ENCODE data around the gene MAP2.

The MAP2 gene

DNA sequence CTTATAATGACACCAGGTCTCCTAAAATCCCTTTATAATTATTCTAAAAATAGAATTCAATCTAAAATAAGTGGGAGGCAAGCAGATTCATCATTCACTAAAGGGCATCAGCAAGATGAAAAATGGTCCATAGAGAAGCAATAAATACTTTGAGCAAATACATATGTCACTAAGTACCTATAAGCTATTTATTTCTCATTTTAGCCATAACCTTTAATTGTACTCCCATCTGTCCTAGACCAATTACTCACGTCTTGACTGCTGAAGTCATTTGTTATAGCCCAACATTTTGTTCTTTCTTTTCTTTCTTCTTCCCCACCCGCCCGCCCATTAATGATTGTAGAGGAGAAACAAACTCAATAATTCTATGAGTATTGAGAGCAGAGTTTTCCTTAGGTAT lies 105.7 kb downstream of the MAP2 start:
- DNase-seq (ENCODE audit: low read depth in 2 of 2), result no peak

DNA sequence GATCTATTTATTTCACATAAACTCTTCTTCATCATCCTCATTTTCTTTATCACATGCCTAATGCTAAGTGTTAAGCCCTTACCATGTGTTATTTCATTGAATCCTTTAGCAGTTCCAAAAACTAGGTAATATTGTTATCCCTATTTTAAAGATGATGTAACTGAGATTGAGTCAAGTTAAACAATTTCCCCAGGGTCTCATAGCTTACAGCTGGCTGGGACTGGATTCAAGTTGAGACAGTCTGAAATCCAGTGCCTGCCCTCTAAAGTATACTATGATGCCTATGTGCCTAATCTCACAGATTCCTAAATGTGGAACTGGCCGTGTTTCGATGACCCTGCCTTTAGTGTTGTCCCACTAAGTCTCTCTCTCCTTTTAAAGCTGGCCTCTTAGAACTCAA lies 108.5 kb downstream of the MAP2 start:
- no peak for DNase-seq (ENCODE audit: low read depth in 2 of 2)

DNA sequence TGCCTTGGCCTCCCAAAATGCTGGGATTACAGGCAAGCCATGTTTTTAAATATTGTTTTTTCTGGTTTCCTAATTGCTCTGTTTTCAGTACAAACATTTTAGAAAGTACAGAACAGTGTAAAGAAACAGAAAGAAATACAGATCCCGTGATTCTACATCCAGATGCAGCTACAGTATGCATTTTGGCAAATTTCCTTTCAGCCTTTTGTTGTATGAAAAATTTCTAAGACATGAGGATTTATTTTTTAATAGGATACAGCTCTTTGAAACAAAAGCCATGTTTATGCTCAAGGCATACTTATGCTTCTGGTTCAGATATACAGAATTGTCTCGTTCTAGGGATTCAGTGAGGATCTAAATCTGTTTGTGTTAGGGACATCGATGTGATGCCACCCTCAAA lies 109.5 kb downstream of the MAP2 start:
- DNase-seq (ENCODE audit: low read depth in 2 of 2), result no peak

DNA sequence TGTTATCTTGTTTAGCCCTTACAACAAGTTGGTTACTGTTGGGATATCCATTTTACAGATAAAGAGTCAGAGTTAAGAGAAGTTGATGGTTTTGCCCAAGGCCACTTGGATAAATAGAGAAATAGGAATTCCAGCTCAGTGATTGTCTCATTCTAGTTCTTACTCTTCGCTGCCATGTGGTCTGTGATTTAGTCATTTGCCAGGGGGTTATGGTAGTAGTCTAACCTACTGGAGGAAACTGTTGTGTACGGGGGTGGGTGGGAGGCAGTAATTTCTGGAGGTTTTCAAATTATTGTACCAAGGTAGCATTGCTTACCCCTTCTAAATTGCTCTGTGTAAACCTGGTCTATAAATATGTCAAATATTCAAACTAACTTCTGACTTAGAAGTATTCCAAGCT lies 110.4 kb downstream of the MAP2 start:
- DNase-seq (ENCODE audit: low read depth in 2 of 2), result no peak

DNA sequence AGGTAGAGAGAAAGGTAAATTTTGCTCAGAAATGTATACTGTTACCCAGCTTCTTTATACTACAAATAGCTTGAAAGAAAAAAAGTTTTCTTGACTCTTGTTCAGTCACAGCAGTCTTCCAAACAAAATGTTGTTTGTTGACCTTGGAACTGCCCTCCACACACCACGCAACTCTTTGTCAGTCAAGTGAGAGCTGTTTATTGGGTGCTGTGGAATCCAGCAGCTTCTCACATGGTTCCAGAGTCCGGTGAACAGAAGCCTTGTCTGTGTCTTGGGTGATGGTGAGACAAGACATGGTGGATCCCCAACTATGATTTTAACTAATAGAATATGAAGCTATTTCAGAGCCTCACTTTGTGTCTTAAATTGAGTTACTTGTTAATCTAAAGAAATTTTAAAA lies 112.5 kb downstream of the MAP2 start:
- DNase-seq (ENCODE audit: low read depth in 2 of 2), result no peak

DNA sequence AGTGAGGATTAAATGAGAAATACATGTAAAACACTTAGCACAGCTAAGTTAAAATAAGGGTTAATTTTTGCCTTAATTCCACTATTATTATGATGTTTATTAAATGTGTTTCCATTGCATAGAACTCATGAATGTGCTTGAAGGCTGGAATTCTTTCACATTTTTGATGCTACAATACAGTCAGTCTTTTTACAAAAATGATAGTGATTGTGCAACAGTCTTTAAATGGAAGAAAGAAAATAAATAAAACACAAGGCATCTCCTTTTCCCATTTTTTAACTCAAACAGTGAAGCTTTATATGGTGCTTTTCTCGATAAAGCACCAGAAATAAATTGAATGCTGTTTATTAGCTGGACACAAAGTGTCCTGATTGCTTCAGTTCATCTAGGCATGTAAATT lies 123.9 kb downstream of the MAP2 start:
- DNase-seq (ENCODE audit: low read depth in 2 of 2), result no peak

DNA sequence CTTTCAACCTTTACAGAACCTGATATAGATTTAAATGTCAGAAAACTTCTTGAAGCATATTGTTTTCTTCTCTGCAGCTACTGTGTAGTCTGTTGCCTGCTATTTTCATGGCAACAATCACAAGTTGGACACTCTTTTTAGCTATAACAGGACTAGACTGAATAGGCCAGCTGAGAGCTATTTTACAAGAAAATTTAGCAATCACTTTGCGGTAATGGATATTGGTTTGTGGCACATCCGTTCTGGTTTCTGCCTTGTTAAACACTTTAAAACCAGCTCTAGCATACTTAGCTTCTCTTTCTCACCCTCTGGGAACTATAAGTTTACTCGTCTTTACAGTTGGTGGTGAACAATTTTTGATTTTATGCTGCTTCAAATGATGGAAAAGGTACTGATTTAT lies 125.7 kb downstream of the MAP2 start:
- no peak for DNase-seq (ENCODE audit: low read depth in 2 of 2)

DNA sequence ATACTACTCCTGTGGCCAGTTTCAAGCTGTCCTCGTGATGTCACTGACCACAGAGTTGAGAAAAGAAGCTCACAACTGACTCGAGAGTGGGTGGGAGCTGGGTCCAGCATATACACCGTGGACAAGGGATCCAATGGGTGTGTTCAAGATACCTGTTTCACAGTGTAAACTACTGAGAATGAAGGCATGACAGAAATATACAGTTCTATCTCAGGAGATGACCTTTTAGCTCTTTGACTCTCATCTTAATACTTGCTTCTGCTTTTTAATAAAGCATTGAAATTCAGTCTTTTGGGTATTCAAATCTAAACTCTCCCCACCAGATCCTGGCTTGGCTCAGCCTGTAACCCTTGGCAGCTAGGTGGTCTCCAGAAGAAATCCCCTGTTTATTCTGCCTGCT lies 130.1 kb downstream of the MAP2 start:
- no peak for DNase-seq (ENCODE audit: low read depth in 2 of 2)

DNA sequence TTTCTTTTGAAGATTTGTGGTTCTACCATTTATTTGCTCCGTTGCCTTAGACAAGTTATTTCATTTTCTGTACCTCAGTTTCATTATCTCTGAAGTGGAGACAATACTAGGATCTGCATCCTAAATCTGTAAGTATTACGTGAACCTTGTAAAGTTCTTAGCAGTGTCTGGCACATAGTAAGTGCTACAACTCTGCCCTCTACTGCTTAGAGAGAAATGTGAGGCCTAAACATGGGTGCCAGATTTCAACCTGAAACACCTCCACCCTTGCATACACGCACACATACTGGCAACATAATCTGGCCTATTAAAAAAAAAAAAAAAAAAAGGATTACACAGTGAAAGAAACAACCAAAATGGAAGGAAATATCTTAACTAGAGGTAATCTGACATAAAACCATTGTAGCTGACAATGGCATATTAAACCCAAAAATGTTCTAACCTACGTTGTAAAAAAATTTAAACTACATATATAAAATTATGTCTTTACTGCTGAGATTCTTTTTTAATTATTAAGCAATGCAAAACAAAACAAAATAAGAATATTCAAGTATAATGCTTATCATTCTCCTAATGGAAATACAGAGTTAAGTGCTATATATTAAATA lies 132.6 kb downstream of the MAP2 start:
- DNase-seq (ENCODE audit: low read depth in 2 of 2), result no peak

DNA sequence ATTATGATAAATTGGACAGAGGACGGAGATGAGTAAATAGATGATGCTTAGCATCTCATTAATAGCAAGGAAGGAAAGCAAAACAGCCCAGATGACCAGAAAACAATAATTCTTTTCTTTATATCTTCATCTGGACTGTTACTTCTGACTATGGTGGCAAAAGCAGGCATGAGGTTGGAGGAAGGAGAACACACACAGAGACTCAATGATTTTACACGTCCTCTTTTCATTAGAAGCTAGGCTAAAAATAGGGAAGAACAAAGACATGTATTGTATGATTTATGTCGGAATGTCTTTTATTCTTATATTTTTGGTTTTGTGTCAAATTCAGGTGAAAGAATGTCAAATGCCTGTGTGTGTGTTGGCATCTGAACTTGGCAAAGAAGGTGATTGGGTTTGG lies 137.1 kb downstream of the MAP2 start:
- no peak for DNase-seq (ENCODE audit: low read depth in 2 of 2)

DNA sequence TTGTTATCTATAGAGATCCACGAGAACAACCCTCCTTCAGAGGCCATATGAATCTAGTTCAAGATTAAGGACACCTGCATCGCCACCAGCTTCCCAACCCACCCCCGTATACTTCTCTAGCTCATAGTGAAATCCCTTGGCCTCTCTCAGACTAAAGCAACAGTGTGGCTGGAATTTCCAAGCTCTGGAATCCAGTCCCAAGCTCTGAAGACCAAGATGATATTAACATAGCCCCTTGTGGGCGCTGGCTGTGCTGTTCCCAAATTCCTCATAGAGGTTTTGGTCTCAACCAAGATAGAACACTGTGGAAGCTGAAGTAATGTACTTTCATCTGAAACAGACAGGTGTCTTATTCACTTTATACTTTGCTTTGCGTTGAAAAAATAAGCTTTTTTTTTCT lies 139.6 kb downstream of the MAP2 start:
- DNase-seq (ENCODE audit: low read depth in 2 of 2), result no peak

DNA sequence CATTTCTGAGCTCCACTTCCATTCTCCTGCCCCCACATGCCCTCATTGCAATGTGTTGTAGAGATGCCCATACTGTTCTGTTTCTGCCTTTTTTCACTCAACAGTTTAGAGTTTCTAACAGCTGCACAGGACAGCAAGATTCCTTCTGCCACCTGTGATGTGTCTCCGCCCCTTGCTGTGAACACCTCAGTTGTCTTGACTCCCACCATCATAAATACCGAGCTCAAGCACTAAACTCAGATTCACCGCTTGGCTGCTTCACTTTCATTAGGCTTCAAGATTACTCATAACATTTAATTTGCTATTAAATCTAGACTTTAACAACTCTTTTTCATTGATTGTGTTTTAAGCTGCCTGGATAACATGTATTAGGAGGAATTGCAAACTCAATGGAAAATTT lies 141.0 kb downstream of the MAP2 start:
- DNase-seq (ENCODE audit: low read depth in 2 of 2), result no peak

DNA sequence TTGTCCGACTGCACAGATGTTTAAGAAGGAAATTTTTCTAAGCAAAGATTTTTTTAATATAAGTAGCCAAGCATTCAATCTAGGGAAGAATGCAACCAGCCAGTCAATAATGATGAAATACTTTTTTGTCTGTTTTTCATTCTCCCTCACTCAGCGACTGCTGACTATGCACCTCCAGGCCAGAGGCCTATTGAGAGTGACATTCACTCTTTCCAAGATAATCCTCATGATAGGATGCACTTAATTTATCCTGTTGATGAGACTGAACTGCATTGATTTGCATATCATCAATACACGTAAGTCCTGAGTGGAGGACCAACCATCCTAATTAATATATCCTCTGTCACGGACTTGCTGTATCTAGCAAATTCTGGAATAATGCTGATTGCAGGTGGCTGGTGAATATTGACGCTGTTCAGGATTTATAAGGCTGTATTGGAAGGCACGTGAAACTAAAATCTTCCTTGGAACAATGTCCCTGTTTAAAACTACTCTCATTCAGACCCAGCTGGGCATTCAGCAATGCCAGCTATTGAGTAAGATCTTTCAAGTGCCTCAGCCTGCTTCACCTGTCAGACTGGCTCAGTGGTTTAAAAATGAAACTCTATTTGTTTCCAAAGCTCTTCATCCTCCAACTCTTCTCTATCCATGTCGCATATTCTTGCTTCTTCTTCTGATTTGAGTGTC lies 142.2 kb downstream of the MAP2 start:
- no peak for DNase-seq (ENCODE audit: low read depth in 2 of 2)

DNA sequence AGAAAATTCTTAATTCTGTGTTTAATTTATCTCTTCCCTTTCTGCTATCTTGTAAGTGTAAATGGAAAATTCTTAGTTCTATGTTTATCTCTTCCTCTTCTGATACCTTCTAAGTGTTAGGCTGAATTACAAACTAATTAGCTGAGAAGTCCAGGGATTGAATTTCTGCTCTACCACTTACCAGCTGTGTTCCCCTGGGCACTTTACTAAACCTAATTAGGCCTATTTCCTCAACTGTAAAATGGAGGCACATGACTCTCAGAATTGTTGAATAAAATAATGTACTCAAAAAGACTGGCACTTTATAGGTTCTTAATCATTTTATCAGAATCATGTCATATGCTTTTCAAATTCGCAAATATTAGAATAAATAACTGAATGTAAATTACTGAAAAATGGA lies 146.3 kb downstream of the MAP2 start:
- no peak for DNase-seq (ENCODE audit: low read depth in 2 of 2)

DNA sequence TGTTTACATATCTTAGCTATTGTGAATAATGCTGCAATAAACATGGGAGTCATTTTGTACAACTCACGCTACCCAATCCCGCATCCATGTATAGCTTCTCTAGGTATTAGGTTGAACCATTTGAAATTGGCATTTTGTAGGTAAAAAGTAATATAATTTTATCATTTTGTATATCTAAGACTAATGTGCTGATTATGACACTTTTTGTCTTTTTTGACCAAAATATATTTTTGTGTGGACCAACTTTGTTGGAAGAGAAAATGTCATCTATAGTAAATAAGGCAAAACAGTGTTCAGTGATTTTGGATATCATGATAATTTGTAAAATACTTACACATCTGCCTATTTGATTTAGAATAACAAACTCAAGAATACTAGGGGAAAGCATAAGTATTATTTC lies 150.7 kb downstream of the MAP2 start:
- no peak for DNase-seq (ENCODE audit: low read depth in 2 of 2)

DNA sequence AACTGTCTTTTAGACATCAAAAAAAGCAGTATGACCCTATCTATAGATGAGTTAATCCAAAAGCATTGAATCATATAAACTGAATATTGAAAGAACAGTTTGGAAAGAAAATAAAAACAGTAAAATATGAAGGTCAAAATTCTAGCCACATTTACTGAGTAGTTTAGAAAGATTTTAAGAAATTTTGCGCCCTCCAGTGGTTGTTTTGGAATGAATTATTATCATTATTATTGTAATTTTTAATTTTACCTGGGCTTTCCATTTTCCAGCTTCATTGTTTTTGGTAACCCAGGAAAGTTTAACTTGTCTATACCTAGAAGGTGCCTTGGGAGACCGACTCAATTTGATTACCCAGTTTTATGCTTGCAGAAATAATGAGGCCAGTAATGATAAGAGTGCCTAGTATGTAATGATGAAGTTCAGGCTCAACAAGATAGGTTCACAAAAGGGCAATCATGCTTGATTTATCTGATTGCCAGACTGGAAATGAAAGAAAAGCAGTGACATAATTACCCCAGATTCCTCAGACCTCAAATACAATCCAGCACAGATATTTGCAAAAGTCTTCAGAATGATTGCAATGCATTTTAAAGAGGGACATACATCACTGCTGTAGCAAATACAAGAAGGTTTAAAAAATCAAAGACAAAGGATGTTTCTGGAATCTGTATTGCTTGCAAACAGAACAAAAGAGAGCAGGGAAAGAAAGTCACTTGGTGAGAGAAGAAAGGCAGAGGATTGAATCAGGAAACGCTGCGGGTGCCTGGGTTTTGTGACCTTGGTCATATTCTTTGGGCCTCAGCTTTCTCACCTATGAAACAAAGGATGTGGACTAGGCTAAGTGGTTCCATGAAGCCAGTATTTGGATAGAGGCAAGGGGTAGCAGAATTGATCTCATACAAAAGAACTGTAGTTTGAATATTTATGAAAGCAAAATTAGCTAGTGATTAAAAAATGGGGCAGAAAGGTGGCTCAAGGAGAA lies 153.8 kb downstream of the MAP2 start:
- DNase-seq (ENCODE audit: low read depth in 2 of 2), result no peak

DNA sequence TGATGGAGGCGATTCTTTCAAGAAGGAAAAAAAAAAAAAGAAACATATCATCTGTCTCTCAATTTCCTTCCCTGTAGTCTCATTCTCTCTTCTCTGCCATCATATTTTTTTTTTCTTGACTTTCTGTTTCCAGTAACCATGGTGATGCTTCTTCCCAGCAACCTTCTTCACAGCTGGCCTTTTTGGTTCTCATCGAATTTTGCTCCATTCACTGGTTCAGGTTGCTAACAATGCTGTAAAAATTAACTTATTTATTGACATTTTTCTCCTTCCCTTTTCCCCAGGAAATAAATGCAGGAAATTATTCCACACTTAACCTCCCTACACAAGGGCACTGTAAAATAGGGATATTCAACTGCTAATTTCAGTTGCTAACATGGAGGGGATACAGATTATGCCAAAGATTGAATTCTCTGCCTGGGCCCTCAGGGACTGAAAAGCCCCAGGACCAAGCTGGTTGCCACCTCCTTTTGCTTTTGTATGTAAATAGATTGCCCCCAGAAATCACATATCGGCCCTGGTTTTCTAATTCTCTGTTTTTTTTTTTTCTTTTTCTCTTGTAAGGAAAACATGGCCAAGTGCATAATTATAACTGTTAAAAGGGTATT lies 154.7 kb downstream of the MAP2 start:
- no peak for DNase-seq (ENCODE audit: low read depth in 2 of 2)

DNA sequence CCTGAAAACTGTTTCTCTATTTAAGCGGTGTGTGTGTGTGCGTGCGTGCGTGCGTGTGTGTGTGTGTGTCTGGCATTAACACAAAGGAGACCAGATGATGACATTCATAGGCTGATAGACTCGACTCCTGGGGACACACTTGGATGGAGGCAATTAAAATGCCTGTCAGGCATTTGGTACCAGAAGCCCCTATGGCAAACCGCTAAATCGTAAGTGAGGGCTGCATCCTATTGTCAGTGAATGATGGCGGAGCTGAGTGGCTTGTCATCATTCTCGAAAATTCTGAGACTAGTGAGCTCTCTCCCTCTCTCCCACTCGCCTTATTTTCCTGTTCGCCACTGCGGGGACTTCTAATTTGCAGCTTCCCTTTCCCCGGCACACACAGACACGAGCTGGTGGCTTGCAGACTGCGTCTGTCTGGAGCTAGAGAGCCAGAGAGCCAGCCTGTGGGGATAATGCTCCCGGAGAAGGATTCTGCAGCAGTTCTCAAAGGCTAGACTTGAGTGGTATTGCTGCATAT lies 155.4 kb downstream of the MAP2 start:
- no peak for DNase-seq (ENCODE audit: low read depth in 2 of 2)

DNA sequence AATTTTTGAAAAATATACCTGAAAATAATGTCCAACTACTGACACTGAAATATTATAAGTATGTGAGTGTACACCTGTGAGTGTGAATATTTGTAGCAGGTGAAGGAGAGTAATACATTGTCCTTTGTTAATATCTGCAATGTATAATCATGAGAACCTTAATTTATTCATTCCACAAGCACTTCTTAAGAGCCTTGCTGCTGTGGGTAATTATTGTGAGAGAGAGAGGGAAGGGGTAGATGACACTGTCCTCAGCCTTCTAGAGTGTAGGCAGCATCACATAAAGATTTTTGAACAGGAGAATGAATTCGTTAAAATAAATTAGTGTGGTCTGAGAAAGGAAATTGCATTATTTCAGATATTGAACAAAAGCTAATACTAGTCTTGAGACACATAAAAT lies 157.2 kb downstream of the MAP2 start:
- no peak for DNase-seq (ENCODE audit: low read depth in 2 of 2)

DNA sequence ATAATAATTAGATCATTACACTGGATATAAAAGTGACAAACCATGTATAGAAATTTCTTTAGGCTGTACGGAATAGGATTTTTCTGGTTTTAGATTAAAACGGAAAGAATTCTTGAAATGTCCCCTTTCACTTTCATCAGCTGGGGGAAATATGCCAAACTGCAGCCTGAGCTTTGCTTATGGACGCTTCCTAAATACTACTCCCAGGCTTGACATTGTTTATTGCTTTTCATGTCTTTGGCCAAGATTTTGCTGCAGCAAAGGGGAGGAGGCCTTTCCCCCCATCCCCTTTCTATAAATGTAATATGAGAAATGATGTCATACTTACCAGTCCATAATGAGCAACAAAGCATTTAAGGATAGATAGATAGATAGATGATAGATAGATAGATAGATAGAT lies 158.4 kb downstream of the MAP2 start:
- DNase-seq (ENCODE audit: low read depth in 2 of 2), result no peak

DNA sequence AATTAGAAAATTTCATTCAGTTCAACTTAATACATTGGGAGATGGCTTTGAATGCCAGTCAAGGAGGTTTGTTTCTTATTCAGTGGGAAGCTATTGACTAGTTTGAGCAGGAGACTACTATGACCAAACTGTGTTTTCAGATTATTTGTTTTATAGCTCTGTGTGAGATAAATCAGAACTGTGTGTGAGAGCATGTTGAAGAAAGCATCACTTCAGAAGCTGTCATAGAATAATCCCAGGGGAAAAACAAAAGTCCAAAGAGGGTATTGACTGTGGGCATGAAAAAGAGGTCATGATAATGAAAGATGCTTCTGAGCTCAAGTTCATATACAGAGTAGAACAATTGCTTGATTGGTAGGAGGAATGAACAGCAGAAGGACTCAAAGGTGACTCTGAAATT lies 160.6 kb downstream of the MAP2 start:
- DNase-seq (ENCODE audit: low read depth in 2 of 2), result no peak

DNA sequence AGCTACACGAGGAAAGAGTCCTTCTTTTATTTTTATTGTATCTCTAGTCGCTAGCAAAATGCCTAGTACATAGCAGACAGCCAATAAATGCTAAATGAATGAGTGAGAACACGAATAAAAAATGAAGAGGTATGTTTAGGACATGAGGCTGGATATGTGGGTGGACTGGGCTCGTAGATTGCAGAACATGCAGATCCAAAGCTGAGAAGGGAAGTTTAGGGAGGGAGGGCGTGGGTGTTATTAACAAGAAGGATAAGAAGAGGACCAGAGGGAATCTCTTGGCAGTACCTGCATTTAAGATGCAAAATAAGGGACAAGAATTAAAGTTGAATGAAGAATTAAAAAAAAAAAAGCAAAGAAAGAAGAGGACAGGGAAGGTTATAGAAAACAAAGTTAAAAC lies 161.1 kb downstream of the MAP2 start:
- no peak for DNase-seq (ENCODE audit: low read depth in 2 of 2)
